Ecto neural progenitor cell (in vitro differentiated cells): ENCODE measurements around the gene MKI67.
"Not testable (repeated sequence)": the region's sequence is repeated elsewhere in the genome, so short reads cannot be mapped to it uniquely, and the experiment has no call there.

Experiments
- DNase-seq: peaks from one replicate; pipeline ENCODE4 v3.0.0-alpha.2; 2018; ENCODE audit warnings: low spot score

The MKI67 gene

GRCh38 chr10:128103229-128103714, 23.0 kb downstream of the MKI67 start:
- DNase-seq = no peak

DNA sequence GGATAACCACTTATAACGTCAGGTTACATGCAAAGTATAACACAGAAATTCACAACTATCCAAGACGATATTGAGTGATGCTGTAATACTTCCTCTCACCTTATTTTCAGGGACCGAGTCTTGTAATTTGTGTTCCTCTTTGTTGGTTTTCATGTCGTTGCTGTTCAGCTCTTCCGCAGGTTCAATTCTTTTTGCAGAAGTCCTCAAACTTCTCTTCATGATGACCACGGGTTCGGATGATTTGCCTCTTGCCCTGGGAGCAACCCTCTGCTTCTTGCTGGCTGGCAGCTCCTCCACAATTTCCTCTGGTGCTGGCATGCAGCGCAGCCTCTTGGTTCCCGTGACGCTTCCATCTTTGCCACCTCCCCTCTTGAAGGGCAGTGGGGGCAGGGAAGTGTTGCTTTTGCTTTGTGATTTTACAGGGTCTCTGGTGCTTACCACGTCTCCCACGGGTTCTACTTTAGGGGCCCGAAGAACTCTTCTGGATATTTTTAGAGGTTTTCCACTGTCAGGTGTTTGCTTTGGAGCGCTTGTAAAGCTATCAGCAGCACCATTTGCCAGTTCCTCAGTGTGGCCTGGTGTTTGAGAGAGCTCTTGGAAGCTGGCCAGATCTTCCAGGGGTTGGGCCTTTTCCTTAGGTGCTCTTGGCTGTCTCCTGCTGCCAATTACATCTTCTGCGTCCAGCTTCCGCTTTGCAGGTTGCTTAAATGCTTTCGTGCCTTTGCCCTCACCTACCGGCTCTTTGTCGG, 23.6 kb downstream of the MKI67 start:
- DNase-seq = no peak

DNA sequence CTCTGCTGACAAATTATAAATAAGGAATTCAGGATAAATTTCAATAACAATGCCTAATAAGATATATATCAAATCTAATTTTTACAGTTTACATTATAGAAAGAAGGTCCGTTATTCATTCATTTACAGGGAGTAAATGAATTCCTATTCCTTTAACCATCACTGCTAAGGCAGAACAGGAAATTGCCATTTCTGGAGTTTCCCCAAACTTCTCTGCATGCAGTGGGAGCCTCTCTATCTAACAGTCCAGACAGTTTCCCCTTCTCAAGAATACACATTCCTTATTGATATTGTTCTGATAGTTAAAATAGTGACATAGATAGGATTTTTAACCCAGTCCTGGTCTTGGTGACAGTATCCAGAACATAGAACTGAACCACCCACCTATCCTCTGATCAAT, 24.3 kb downstream of the MKI67 start:
- DNase-seq = no peak

DNA sequence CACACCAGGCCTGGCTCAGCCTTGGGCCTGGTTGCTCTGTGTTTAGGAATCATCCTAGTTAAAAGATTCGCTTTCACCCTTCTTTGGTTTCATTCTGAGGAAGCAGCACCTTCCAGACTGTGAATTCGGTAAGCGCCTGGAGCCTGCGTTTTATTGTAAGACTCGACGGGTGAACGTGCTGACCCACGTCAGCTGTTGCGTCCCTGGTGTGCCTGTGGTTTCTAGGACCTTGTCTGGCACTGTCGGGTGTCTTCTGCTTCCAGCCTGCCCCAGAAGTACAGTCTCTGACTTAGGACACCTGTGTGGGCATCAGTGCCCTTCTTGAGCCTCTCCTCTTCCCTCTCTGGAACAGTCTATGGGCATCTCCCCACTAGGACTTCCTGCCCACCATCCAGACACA, 26.3 kb downstream of the MKI67 start:
- DNase-seq = no peak

- DNase-seq = no peak
Observed at GRCh38 chr10:128098631-128099030, 27.6 kb downstream of the MKI67 start.

- DNase-seq = no peak
Observed at GRCh38 chr10:128097783-128098182, 28.4 kb downstream of the MKI67 start.

- DNase-seq = no peak
Observed at GRCh38 chr10:128096486-128097199, 29.6 kb downstream of the MKI67 start.

- DNase-seq = no peak
Observed at GRCh38 chr10:128095753-128096469, 30.3 kb downstream of the MKI67 start.

DNA sequence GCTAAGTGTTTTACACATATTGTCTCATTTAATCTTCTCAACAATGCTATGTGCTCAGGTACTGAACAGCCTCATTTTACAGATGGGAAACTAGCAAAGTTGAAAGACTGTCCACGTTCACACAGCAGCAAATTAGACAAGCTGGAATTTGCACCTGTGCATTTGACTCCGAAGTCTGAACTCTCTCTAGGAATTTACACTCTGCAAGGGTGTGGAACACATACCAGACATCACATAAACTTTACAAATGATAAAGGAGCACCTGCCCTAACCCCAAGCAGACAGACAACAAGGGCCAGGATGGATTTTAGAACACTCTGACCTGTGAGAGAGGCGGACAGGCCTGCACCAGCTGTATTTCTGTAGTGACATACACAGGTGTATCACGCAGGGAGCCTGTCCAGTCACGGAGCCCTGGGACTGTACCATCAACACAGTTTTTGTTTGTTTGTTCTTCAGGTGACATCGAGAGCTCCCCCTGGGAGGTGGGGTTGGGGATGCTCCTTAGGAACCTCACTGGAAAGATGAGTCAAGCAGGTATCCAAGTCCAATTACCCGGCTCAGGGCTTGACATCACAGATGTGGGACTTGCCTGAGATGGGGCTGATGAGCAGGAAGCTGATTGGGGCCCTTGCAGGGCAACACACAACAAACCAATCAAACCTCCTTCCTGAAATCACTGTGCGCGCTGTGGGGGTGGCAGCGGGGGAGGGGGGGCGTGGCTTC, 31.0 kb downstream of the MKI67 start:
- DNase-seq = no peak

GRCh38 chr10:128094596-128094995, 31.6 kb downstream of the MKI67 start:
- DNase-seq = not testable (repeated sequence)

DNA sequence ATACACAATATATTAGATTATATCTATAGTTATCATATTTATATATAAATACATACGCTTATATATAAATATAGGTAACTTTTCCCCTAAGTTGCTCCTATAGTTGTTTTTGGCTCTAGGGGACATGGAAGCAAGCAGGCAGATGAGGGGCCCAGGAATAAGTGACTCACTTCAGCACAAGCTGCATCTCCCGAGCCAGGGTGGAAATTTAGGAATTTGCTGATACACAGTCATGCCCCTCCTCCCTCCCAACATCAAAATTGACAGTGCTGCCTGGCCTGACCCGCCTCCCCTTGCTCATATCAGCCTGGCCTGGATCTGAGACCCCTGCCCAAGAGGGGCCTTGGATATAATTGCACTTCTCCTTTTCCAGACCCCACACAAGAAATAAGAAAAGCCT, 33.8 kb downstream of the MKI67 start:
- no peak for DNase-seq

- no peak for DNase-seq
Observed at GRCh38 chr10:128091636-128092210, 34.5 kb downstream of the MKI67 start.

DNA sequence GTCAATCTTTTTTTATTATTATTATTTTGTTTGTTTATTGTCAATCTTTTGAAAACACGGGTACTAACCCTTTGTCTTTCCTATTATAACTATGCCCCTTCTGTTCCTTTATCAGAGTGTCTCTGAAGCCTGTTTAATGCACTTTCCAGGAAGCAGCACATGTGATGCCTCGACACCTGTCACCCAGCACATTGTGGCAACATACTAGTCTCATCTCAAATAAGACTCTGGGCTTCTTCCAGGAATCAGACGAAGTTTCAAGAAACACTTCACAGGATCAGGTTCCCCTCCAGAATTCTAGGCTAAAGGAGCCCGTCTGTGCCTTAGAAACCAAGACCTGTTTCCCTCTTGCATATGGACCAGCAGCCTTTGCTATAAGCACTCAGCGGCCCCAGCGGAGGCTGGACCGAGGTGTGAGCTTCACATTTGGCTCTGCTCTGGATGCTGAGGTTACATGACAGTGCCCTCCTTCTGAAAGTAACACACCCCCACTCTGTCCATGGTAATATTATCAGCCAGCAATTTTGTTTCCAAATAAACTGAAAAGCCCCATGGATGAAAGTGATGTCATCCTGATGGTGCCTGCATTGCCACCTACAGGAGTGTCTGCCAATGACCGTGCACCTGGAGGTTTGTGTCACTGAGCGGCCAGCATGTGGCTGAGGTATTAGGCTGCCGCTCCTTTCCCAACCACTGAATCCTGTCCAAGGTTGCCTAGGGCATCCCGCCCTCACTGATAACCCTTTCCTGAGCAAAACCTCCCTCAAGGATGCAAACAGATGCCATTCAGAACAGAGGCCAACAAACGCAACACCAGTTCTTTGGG, 38.1 kb downstream of the MKI67 start:
- no peak for DNase-seq

DNA sequence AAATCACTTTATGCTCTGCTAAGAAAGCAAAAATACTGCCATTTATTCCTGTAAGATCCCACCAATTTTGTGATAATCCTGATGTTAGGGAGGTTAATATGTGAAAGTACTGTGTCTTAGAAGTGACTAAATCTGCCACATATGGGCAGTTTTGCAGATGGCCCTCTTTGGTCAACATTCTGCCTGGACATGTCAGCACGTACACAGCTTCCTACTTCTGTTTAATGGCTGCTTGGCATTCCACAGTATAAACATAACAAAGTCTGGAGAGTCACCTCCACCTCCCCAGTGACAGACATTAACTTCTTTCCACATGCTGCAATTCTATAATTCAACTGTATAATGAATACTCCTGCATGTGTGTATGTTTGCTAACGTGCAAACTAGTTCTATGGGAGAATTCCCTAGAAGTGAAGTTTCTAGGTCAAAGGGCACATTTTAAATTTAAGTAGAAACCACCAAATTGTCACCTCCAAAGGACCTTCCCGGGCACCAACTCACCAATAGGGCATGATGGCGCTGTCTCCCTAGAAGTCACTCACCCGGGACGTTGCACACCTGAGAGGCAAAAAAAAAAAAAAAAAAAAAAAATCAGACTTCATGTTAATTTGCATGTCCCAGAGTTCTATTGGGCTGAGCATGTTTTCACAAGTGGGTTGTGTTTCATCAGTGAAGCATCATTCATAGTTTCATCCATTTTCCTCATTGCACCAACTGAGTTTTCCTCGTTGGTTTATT, 38.9 kb downstream of the MKI67 start:
- no peak for DNase-seq

- no peak for DNase-seq
Observed at GRCh38 chr10:128086003-128086863, 40.0 kb downstream of the MKI67 start.

- DNase-seq = no peak
Observed at GRCh38 chr10:128084991-128085390, 41.2 kb downstream of the MKI67 start.

DNA sequence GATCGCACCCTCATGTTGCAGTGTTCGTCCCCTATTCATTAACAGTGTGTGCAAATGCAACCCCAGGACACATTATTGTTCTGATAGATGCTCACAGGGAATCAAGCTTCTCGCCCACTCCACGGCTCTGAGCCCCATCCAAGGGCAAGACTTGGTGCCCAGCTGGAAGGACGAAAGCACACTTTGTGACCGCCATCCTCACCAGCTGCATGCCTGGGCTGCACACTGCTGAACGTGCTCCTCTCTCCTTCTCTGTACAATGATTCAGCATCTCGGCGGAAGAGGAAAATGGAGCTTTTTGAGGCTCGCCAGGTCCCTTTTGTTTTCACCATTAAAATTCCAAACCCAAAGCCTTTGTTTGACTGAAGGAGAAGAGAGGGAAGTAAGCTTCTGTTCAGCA, 41.9 kb downstream of the MKI67 start:
- DNase-seq = no peak

GRCh38 chr10:128083191-128083895, 42.9 kb downstream of the MKI67 start:
- no peak for DNase-seq

DNA sequence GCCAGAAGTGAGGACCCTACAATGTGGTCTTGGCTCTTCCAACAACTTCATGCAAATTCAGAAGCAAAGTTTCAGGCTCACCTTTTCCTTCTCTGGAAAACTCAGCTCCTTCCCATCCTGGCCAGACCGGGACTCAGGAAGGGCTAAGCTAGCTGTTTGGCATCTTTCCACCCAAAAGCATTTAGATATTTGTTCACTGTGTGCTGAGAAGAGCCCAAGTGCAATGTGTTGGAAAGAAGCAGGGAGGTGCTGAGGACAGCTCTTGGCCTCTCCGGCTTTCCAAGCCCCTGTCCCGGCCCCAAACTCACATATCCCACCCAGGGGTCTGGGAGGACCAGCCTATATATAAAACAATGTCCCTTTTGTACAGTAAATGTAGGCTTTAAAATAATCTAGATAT, 44.5 kb downstream of the MKI67 start:
- no peak for DNase-seq
